Measurements from ENCODE around the gene ITGA1.

Gene ITGA1

GRCh38 chr5:53006911-53007890, 219.5 kb downstream of the ITGA1 start:
- no peak for FAIRE-seq

- no peak for FAIRE-seq
Observed at GRCh38 chr5:53008751-53009150, 221.0 kb downstream of the ITGA1 start.
